Measurements from ENCODE around the gene CTH.
"Not testable (repeated sequence)": the region's sequence is repeated elsewhere in the genome, so short reads cannot be mapped to it uniquely, and the experiment has no call there.

Gene CTH

GRCh38 chr1:70455291-70455690, 44.2 kb downstream of the CTH start:
- DNase-seq (ENCODE audit: low spot score) = no peak

GRCh38 chr1:70458131-70458530, 47.1 kb downstream of the CTH start:
- no peak for DNase-seq (ENCODE audit: low spot score)

- no peak for DNase-seq (ENCODE audit: low spot score)
Measured at GRCh38 chr1:70459496-70460225, 48.6 kb downstream of the CTH start.

- DNase-seq (ENCODE audit: low spot score) = not testable (repeated sequence)
Measured at GRCh38 chr1:70460740-70461713, 50.0 kb downstream of the CTH start.

GRCh38 chr1:70462611-70463010, 51.5 kb downstream of the CTH start:
- DNase-seq (ENCODE audit: low spot score) = no peak

GRCh38 chr1:70465911-70466310, 54.8 kb downstream of the CTH start:
- DNase-seq (ENCODE audit: low spot score) = no peak

GRCh38 chr1:70467531-70467930, 56.5 kb downstream of the CTH start:
- no peak for DNase-seq (ENCODE audit: low spot score)

GRCh38 chr1:70468180-70468579, 57.1 kb downstream of the CTH start:
- no peak for DNase-seq (ENCODE audit: low spot score)

- DNase-seq (ENCODE audit: low spot score) = not testable (repeated sequence)
Measured at GRCh38 chr1:70469184-70469583, 58.1 kb downstream of the CTH start.

GRCh38 chr1:70475023-70475422, 64.0 kb downstream of the CTH start:
- DNase-seq (ENCODE audit: low spot score) = no peak

GRCh38 chr1:70477090-70477489, 66.0 kb downstream of the CTH start:
- DNase-seq (ENCODE audit: low spot score) = no peak

GRCh38 chr1:70477905-70478304, 66.8 kb downstream of the CTH start:
- not testable (repeated sequence) for DNase-seq (ENCODE audit: low spot score)

- DNase-seq (ENCODE audit: low spot score) = no peak
Measured at GRCh38 chr1:70483342-70483741, 72.3 kb downstream of the CTH start.

GRCh38 chr1:70485624-70486023, 74.6 kb downstream of the CTH start:
- no peak for DNase-seq (ENCODE audit: low spot score)

- DNase-seq (ENCODE audit: low spot score) = no peak
Measured at GRCh38 chr1:70486676-70487458, 75.8 kb downstream of the CTH start.

GRCh38 chr1:70487459-70487815, 76.4 kb downstream of the CTH start:
- no peak for DNase-seq (ENCODE audit: low spot score)

GRCh38 chr1:70487910-70488665, 77.0 kb downstream of the CTH start:
- peak; percentile 65 for DNase-seq (ENCODE audit: low spot score)
